Glomerular endothelial cell (primary cell): ENCODE measurements around the gene BECN2. TPM values are rescaled to one million over a fixed set of nuclear protein-coding genes. Genes with fewer than 3 reads are reported as not detected.
"Not testable (repeated sequence)": the region's sequence is repeated elsewhere in the genome, so short reads cannot be mapped to it uniquely, and the experiment has no call there.

Experiments
- DNase-seq: peaks from one replicate; pipeline ENCODE4 v3.0.0-alpha.2; 2011; ENCODE audit warnings: low read depth, low spot score; ENCODE audit errors: extremely low read depth
- total RNA-seq: library from RNA; depleted of rRNA; stranded (reverse); fragments of >200 nt; gene quantifications from 2 replicates; pipeline ENCODE4 v1.2.3, GENCODE V29; 2015

The BECN2 gene
- total RNA-seq, 1 donor from 2014 or later, result not detected

- no peak for DNase-seq
Measured at GRCh38 chr1:241976229-241976628, 18.7 kb downstream of the BECN2 start.

- DNase-seq, result no peak
Measured at GRCh38 chr1:241979071-241979470, 21.5 kb downstream of the BECN2 start.

- DNase-seq, result no peak
Measured at GRCh38 chr1:241979926-241980325, 22.4 kb downstream of the BECN2 start.

GRCh38 chr1:241985787-241986186 lies 28.2 kb downstream of the BECN2 start:
- peak; percentile 27 for DNase-seq

- DNase-seq, result not testable (repeated sequence)
Measured at GRCh38 chr1:241988389-241988930, 30.9 kb downstream of the BECN2 start.

GRCh38 chr1:241990040-241990439 lies 32.5 kb downstream of the BECN2 start:
- no peak for DNase-seq

GRCh38 chr1:241992734-241993133 lies 35.2 kb downstream of the BECN2 start:
- DNase-seq, result no peak

- DNase-seq, result no peak
Measured at GRCh38 chr1:241994171-241994570, 36.6 kb downstream of the BECN2 start.

GRCh38 chr1:241997401-241997998 lies 39.9 kb downstream of the BECN2 start:
- no peak for DNase-seq

GRCh38 chr1:241998412-241998921 lies 40.9 kb downstream of the BECN2 start:
- DNase-seq, result peak; percentile 18

- no peak for DNase-seq
Measured at GRCh38 chr1:241999026-241999425, 41.5 kb downstream of the BECN2 start, which contains the start of gene MAP1LC3C. Gene MAP1LC3C (minus strand): TSS chr1:241999098. CDS start chr1:241999008, 90 bp downstream.

- no peak for DNase-seq
Measured at GRCh38 chr1:242000434-242000833, 42.9 kb downstream of the BECN2 start.

- DNase-seq, result no peak
Measured at GRCh38 chr1:242002072-242002471, 44.5 kb downstream of the BECN2 start.

GRCh38 chr1:242002510-242002909 lies 44.9 kb downstream of the BECN2 start:
- no peak for DNase-seq

- no peak for DNase-seq
Measured at GRCh38 chr1:242004751-242005495, 47.4 kb downstream of the BECN2 start.

- DNase-seq, result no peak
Measured at GRCh38 chr1:242005866-242006535, 48.4 kb downstream of the BECN2 start.

- no peak for DNase-seq
Measured at GRCh38 chr1:242006976-242007375, 49.4 kb downstream of the BECN2 start.
